Fibroblast of lung (primary cell): Measurements from ENCODE around the gene AGR3.

Source experiments
- EZH2 ChIP-seq: IDR thresholded peaks from 2 replicates; pipeline ENCODE4 v1.5.1; 2012; ENCODE audit warnings: low read length, control low read depth, mild to moderate bottlenecking; ENCODE audit errors: missing control alignments
- TF ChIP-seq, protein P1 (sequence below), 2 donors: IDR thresholded peaks in 1 of 2; conservative IDR thresholded peaks in 1 of 2; 1 replicate in 1 of 2; 2 replicates in 1 of 2; pipeline ENCODE4 v1.5.1; 2011 to 2012; ENCODE audit warnings: low read length in 2 of 2, control low read depth in 1 of 2, inconsistent platforms in 1 of 2, low read depth in 1 of 2, mild to moderate bottlenecking in 1 of 2

DNA sequence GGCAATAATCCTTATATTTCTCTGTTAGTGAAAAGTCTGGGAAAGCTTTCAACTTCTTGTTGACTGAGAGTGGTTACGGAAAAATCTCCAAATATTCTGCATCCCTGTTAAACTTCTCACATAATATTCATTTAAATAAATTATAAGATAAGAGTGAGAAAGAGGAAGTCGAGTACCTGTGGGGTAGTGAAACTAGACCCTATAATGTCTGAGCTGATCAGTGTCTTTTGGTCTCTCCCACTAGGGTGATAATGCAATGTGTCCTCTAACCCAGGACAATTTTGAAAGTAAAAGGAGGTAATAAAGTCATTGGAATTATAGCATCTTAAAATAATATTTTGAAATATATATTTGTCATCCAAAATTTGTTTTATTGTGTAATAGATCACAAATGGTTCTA, 2.1 kb upstream of the AGR3 start:
- TF ChIP-seq, protein P1, sequence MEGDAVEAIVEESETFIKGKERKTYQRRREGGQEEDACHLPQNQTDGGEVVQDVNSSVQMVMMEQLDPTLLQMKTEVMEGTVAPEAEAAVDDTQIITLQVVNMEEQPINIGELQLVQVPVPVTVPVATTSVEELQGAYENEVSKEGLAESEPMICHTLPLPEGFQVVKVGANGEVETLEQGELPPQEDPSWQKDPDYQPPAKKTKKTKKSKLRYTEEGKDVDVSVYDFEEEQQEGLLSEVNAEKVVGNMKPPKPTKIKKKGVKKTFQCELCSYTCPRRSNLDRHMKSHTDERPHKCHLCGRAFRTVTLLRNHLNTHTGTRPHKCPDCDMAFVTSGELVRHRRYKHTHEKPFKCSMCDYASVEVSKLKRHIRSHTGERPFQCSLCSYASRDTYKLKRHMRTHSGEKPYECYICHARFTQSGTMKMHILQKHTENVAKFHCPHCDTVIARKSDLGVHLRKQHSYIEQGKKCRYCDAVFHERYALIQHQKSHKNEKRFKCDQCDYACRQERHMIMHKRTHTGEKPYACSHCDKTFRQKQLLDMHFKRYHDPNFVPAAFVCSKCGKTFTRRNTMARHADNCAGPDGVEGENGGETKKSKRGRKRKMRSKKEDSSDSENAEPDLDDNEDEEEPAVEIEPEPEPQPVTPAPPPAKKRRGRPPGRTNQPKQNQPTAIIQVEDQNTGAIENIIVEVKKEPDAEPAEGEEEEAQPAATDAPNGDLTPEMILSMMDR (conservative IDR thresholded peaks at IDR 0.05 in 1 of 2, IDR thresholded peaks at IDR 0.05 in 1 of 2; ENCODE audit: low read depth in 1 of 2, low read length in 2 of 2): no peak
- TF ChIP-seq EZH2: no peak
